ENCODE data around the gene PRPS1L1. TPM values are rescaled to one million over a fixed set of nuclear protein-coding genes. Genes with fewer than 3 reads are reported as not detected.

Gene PRPS1L1
- total and polyA plus RNA-seq, 4 experiments from 2014 or later = not detected

DNA sequence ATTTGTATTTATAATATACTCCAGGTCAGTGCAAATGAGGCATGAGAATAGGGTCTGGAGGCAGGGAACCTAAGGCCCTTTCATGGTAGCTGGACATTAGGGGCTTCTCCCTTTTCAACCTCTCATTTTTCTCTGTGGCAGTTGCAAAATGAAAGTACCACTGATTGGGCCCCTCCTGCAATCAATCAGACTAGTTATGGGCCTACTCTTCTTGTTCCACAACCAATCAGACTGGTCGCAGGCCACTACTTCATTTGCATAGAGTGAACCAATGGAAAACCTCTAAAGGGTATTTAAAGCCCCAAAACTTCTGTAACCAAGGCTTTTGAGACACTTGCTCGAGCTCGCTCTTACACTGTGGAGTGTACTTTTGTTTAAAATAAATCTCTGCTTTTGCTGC is 10.0 kb upstream of the PRPS1L1 start:
- Mint-ChIP-seq H3K4me3 (no peak overlapping the region), H3K9me3 (peaks cover 0 to 1% (median under 1%) of the 10 kb centered on the region in 8 donors), H3K27me3 (peaks cover 1 to 3% of the 10 kb centered on the region in 2 donors), H3K4me1 (no peaks in the 10 kb centered on the region), H3K36me3 (no peaks in the 10 kb centered on the region), H3K27ac (no peak overlapping the region)
- H3K36me3 ChIP-seq (ENCODE audit: insufficient read depth, low read length) = no peaks in the 10 kb centered on the region
- no peak overlapping the region for H3K27ac ChIP-seq (ENCODE audit: low read depth, low read length)
- no peaks in the 10 kb centered on the region for H3K9me3 ChIP-seq (ENCODE audit: control insufficient read depth in 1 of 2, low read length in 2 of 2)
- intact Hi-C loops (cut with micrococcal nuclease) = no loop called here
- H3K4me1 ChIP-seq (ENCODE audit: insufficient read depth, low read length) = no peaks in the 10 kb centered on the region
- ChIA-PET POLR2A (ENCODE audit: partially characterized antibody) (no interaction called here), CTCF (ENCODE audit: partially characterized antibody) (no interaction called here)
- H3K4me3 ChIP-seq (ENCODE audit: low read length in 2 of 2) = no peak overlapping the region
- no peaks in the 10 kb centered on the region for H3K27me3 ChIP-seq (ENCODE audit: insufficient read depth, low read length)
- no peak for DNase-seq

DNA sequence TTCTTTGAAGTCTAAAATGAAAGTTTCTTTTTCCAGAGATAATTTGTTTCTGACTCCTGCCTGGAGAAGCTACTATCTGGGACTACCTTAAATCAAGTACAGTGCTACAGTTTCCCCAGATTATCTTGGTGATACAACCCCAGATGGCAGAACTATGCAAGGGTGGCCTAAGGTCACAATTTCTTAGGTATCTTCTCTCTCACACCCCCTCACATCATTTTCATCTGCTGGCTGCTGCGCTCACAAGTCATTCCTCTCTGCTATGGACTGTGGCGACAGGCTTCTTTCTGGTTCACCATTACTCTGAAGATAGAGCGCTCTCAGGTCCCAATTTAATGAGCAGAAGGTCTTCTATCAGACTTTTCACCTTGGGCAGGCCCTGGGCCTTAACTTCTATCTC is 9.1 kb upstream of the PRPS1L1 start:
- ChIA-PET POLR2A (ENCODE audit: partially characterized antibody) (no interaction called here), CTCF (ENCODE audit: partially characterized antibody) (no interaction called here)
- peaks cover 1 to 3% of the 10 kb centered on the region in 2 donors for H3K27me3 Mint-ChIP-seq
- Histone ChIP-seq H3K9me3 (ENCODE audit: control insufficient read depth in 1 of 2, low read length in 2 of 2) (no peaks in the 10 kb centered on the region), H3K27me3 (ENCODE audit: insufficient read depth, low read length) (no peaks in the 10 kb centered on the region), H3K27ac (ENCODE audit: low read depth, low read length) (no peak overlapping the region), H3K4me3 (ENCODE audit: low read length in 2 of 2) (no peak overlapping the region), H3K4me1 (ENCODE audit: insufficient read depth, low read length) (no peaks in the 10 kb centered on the region), H3K36me3 (ENCODE audit: insufficient read depth, low read length) (no peaks in the 10 kb centered on the region)
- no peaks in the 10 kb centered on the region for H3K36me3 Mint-ChIP-seq
- H3K4me1 Mint-ChIP-seq = no peaks in the 10 kb centered on the region
- intact Hi-C loops (cut with micrococcal nuclease) = no loop called here
- no peak overlapping the region for H3K4me3 Mint-ChIP-seq
- no peaks in the 10 kb centered on the region for H3K9me3 Mint-ChIP-seq
- DNase-seq = no peak
- H3K27ac Mint-ChIP-seq = no peak overlapping the region

DNA sequence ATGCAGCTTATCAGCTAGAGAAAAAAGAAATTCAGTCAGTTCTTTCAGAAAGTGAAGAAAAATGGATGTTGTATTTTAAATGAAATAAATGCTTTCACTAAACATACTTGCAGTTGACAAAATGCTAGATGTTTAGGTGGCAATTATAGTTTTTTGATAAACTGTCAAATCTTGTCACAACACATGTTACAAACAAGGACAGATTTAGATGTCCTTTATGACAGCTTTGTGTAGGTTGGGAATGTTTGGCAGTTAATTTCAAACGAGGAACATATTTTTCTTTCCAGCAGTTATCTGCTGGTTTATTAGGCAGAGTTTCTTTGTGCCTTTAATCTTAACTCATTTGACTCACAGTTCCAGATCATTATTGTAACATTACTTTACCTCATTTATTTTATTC is 3.1 kb upstream of the PRPS1L1 start:
- intact Hi-C loops (cut with micrococcal nuclease) = no loop called here
- H3K27me3 Mint-ChIP-seq = peaks cover 0 to 2% of the 10 kb centered on the region in 2 donors
- DNase-seq = no peak
- Histone ChIP-seq H3K4me3 (ENCODE audit: low read length in 2 of 2) (no peak overlapping the region), H3K4me1 (ENCODE audit: insufficient read depth, low read length) (no peaks in the 10 kb centered on the region), H3K27me3 (ENCODE audit: insufficient read depth, low read length) (no peaks in the 10 kb centered on the region), H3K9me3 (ENCODE audit: control insufficient read depth in 1 of 2, low read length in 2 of 2) (no peaks in the 10 kb centered on the region), H3K36me3 (ENCODE audit: insufficient read depth, low read length) (no peaks in the 10 kb centered on the region), H3K27ac (ENCODE audit: low read depth, low read length) (no peak overlapping the region)
- ChIA-PET POLR2A (ENCODE audit: partially characterized antibody) (no interaction called here), CTCF (ENCODE audit: partially characterized antibody) (no interaction called here)
- H3K36me3 Mint-ChIP-seq = no peaks in the 10 kb centered on the region
- no peaks in the 10 kb centered on the region for H3K4me1 Mint-ChIP-seq
- peaks cover 0 to 3% (median 0%) of the 10 kb centered on the region in 8 donors for H3K9me3 Mint-ChIP-seq
- no peak overlapping the region for H3K4me3 Mint-ChIP-seq
- no peak overlapping the region for H3K27ac Mint-ChIP-seq

DNA sequence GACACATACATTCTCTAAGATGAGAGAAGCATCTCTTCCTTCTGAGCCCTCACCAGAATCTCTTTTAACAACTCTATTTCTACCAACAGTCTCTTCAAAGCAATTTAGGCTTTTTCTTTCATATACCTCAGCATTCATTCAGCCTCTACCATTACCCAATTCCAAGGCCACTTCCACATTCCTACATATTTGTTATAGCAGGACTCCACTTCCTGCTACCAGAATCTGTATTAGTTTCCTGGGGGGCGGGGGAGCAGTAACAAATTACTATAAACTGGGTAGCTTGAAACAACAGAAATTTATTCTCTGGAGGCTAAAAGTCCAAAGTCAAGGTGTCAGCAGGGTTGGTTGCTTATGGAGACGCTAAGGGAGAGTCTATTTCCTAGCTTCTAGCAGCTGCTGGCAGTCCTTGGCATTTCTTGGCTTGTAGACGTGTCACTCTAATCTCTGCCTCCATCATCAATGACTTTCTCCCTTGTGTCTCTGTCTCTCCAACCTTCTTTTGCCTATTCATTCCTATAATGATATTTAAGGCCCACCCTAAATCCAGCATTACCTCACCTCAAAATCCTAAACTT is 7.4 kb downstream of the PRPS1L1 start:
- Mint-ChIP-seq H3K4me1 (no peaks in the 10 kb centered on the region), H3K4me3 (no peak overlapping the region), H3K36me3 (no peaks in the 10 kb centered on the region), H3K27me3 (peaks cover 7 to 9% of the 10 kb centered on the region in 2 donors), H3K27ac (no peak overlapping the region), H3K9me3 (peaks cover 0 to 4% (median 0%) of the 10 kb centered on the region in 8 donors)
- no peak for DNase-seq
- H3K4me3 ChIP-seq (ENCODE audit: low read length in 2 of 2) = no peak overlapping the region
- intact Hi-C loops (cut with micrococcal nuclease) = no loop called here
- ChIA-PET POLR2A (ENCODE audit: partially characterized antibody) (no interaction called here), CTCF (ENCODE audit: partially characterized antibody) (no interaction called here)
- H3K9me3 ChIP-seq (ENCODE audit: control insufficient read depth in 1 of 2, low read length in 2 of 2) = no peaks in the 10 kb centered on the region
- H3K36me3 ChIP-seq (ENCODE audit: insufficient read depth, low read length) = no peaks in the 10 kb centered on the region
- H3K27me3 ChIP-seq (ENCODE audit: insufficient read depth, low read length) = no peaks in the 10 kb centered on the region
- H3K4me1 ChIP-seq (ENCODE audit: insufficient read depth, low read length) = no peaks in the 10 kb centered on the region
- H3K27ac ChIP-seq (ENCODE audit: low read depth, low read length) = no peak overlapping the region

DNA sequence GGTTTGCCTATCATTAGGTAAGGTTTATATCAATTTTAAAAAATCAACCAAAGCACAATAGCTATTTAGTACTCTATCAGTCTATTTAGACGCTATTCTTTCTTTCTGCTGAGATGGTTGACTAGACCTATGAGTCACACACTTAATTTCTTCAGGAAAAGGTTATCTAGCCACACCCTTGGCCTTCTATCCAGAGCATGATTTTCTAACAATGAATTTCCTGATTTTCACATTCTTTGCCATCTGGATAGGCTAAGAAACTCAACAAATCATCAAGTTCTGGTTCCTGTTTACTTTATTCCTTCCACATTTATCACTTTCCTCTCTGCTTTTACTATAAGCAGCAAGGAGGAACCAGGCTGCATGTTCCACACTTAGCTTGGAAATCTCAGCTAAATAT is 8.1 kb downstream of the PRPS1L1 start:
- Histone ChIP-seq H3K4me3 (ENCODE audit: low read length in 2 of 2) (no peak overlapping the region), H3K4me1 (ENCODE audit: insufficient read depth, low read length) (no peaks in the 10 kb centered on the region), H3K36me3 (ENCODE audit: insufficient read depth, low read length) (no peaks in the 10 kb centered on the region), H3K9me3 (ENCODE audit: control insufficient read depth in 1 of 2, low read length in 2 of 2) (no peaks in the 10 kb centered on the region), H3K27ac (ENCODE audit: low read depth, low read length) (no peak overlapping the region), H3K27me3 (ENCODE audit: insufficient read depth, low read length) (no peaks in the 10 kb centered on the region)
- H3K27ac Mint-ChIP-seq = no peak overlapping the region
- no peak overlapping the region for H3K4me3 Mint-ChIP-seq
- DNase-seq = no peak
- peaks cover 13 to 16% of the 10 kb centered on the region in 2 donors for H3K27me3 Mint-ChIP-seq
- no peaks in the 10 kb centered on the region for H3K36me3 Mint-ChIP-seq
- H3K9me3 Mint-ChIP-seq = peaks cover 0 to 4% (median 0%) of the 10 kb centered on the region in 8 donors
- no peaks in the 10 kb centered on the region for H3K4me1 Mint-ChIP-seq
- ChIA-PET POLR2A (ENCODE audit: partially characterized antibody) (no interaction called here), CTCF (ENCODE audit: partially characterized antibody) (no interaction called here)
- intact Hi-C loops (cut with micrococcal nuclease) = no loop called here

DNA sequence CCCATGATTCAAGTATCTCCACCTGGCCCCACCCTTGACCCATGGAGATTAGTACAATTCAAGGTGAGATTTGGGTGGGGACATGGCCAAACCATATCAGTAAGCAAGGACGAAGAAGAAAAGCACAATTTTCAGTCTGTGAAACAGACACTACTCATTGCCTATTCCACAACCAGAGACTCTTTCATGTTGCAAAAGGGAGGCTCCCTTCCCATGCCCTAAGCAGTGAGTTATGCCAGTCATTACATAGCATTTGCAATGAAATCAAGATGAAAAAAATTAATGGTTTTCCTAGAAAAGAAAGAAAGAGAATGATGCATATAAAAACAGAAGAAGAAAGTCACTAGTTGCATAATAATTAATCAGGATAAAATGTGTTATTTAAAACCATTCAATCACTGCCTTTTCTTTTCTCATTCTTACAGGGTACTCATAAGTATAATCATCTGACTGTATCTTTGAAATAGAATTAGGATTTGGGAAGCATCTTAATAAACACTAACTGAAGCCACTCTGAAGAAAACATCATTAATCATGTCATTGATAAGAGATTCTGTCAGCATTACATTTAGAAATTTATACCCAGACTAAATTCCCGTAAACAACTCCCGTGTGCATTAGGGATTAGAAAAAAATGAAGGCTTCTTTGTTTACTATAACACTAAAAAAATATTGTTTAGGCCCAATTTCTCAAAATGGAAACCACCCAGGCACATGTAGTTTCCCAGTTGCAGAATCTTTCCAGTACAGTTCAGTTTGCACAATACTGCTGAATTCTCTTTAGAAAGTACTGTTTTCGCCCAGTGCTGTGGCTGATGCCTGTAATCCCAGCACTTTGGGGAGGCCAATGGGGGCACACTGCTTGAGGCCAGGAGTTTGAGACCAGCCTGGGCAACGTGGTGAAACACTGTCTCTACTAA is 9.1 kb downstream of the PRPS1L1 start:
- Histone ChIP-seq H3K4me3 (ENCODE audit: low read length in 2 of 2) (no peak overlapping the region), H3K27me3 (ENCODE audit: insufficient read depth, low read length) (no peaks in the 10 kb centered on the region), H3K36me3 (ENCODE audit: insufficient read depth, low read length) (no peaks in the 10 kb centered on the region), H3K9me3 (ENCODE audit: control insufficient read depth in 1 of 2, low read length in 2 of 2) (no peaks in the 10 kb centered on the region), H3K4me1 (ENCODE audit: insufficient read depth, low read length) (no peaks in the 10 kb centered on the region), H3K27ac (ENCODE audit: low read depth, low read length) (no peak overlapping the region)
- H3K27ac Mint-ChIP-seq = no peak overlapping the region
- no peaks in the 10 kb centered on the region for H3K36me3 Mint-ChIP-seq
- ChIA-PET CTCF (ENCODE audit: partially characterized antibody) (no interaction called here), POLR2A (ENCODE audit: partially characterized antibody) (no interaction called here)
- no peak for DNase-seq
- peaks cover 15 to 17% of the 10 kb centered on the region in 2 donors for H3K27me3 Mint-ChIP-seq
- H3K4me3 Mint-ChIP-seq = no peak overlapping the region
- H3K9me3 Mint-ChIP-seq = peaks cover 0 to 4% (median 0%) of the 10 kb centered on the region in 8 donors
- H3K4me1 Mint-ChIP-seq = no peaks in the 10 kb centered on the region
- intact Hi-C loops (cut with micrococcal nuclease) = no loop called here

DNA sequence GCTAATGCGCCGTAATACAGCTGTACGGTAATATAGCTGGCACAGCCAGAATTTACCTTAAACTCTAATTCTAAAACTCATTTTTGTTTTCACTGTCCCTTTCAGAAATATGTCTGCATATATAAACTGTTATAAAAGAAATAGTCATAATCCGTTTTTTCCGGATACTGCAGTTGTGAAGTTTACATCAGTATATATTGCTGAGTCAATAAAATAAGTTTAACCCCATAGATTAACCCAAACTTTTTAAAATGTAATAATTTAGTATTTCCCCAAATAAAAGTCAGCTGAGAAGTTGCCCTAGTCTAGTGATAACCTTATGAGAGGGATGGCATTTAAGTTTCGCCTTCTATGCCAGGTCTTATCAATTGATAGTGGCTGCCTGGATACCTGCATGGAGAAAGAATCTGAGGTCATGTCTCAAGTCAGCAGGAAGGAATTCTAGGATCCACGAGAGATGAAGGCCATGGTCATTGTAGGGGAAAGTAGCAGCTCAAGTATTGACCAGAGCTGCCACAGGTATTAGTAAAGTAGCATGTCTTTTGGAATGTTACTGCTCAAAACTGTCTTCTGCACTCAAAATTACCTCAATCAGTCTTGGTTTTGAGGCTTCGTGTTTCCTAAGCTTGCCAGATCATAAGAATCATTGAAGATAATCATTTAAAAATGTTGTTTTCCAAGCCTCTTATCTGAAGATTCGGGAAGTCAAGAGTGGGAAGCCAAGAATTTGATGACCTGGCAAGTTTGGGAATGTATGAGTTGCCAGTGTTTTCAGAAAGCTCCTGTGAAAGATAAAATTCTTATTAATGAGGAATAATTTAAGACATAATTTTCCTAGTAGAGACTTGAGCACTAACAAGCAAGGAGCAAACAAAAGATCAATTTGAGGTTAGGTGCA is 10.8 kb downstream of the PRPS1L1 start:
- no peaks in the 10 kb centered on the region for H3K36me3 Mint-ChIP-seq
- intact Hi-C loops (cut with micrococcal nuclease) = no loop called here
- Histone ChIP-seq H3K27ac (ENCODE audit: low read depth, low read length) (no peak overlapping the region), H3K9me3 (ENCODE audit: control insufficient read depth in 1 of 2, low read length in 2 of 2) (no peaks in the 10 kb centered on the region), H3K4me3 (ENCODE audit: low read length in 2 of 2) (no peak overlapping the region), H3K27me3 (ENCODE audit: insufficient read depth, low read length) (no peaks in the 10 kb centered on the region), H3K36me3 (ENCODE audit: insufficient read depth, low read length) (no peaks in the 10 kb centered on the region), H3K4me1 (ENCODE audit: insufficient read depth, low read length) (no peaks in the 10 kb centered on the region)
- no peaks in the 10 kb centered on the region for H3K4me1 Mint-ChIP-seq
- no peak overlapping the region for H3K4me3 Mint-ChIP-seq
- H3K27me3 Mint-ChIP-seq = peaks cover 15 to 20% of the 10 kb centered on the region in 2 donors
- CTCF ChIA-PET (ENCODE audit: partially characterized antibody) = interaction anchor here (1.0 kb wide), 1 partner anchor 25 kb away, joined by 3 read pairs; no protein-coding TSS in a partner anchor
- POLR2A ChIA-PET (ENCODE audit: partially characterized antibody) = no interaction called here
- H3K9me3 Mint-ChIP-seq = no peaks in the 10 kb centered on the region
- H3K27ac Mint-ChIP-seq = no peak overlapping the region
- no peak for DNase-seq
